ENCODE measurements around the gene COX4I1. TPM values are rescaled to one million over a fixed set of nuclear protein-coding genes. Genes with fewer than 3 reads are reported as not detected.

Gene COX4I1
- polyA plus RNA-seq, 3 donors = 985 to 1,312 (median 1,132) TPM

GRCh38 chr16:85752511-85753420 is 46.7 kb upstream of the COX4I1 start:
- H4K20me1 ChIP-seq (ENCODE audit: insufficient read depth, low read length) = no peaks in the 10 kb centered on the region
- H3K79me2 ChIP-seq (ENCODE audit: insufficient read depth, low read length) = peaks cover 6% of the 10 kb centered on the region
- H3K4me2 ChIP-seq (replicated peaks; ENCODE audit: extremely low read depth, low read length, poor library complexity, severe bottlenecking) = no peak overlapping the region
- no peaks in the 10 kb centered on the region for H3K36me3 ChIP-seq (replicated peaks in 1 of 2; ENCODE audit: control insufficient read depth in 1 of 2, insufficient read depth in 2 of 2, low read length in 2 of 2)
- H3K4me3 ChIP-seq (replicated peaks in 1 of 3; ENCODE audit: low read depth in 2 of 3, low read length in 3 of 3) = no peak overlapping the region
- H3K9ac ChIP-seq (ENCODE audit: insufficient read depth, low read length, poor library complexity, severe bottlenecking) = no peak overlapping the region
- peak overlapping the region in 2 of 7 donors; percentile 10 to 24 for H3K27ac Mint-ChIP-seq
- H3K27ac ChIP-seq (ENCODE audit: low read depth in 1 of 2, low read length in 2 of 2) = no peak overlapping the region
- no peak overlapping the region for H3K4me3 Mint-ChIP-seq
- no peak for DNase-seq
- peaks cover 19 to 41% of the 10 kb centered on the region in 2 donors for H3K4me1 ChIP-seq (ENCODE audit: control insufficient read depth in 1 of 2, insufficient read depth in 2 of 2, low read length in 2 of 2)
- H3K9me3 Mint-ChIP-seq = no peaks in the 10 kb centered on the region
- H3K4me1 Mint-ChIP-seq = peaks cover 32% of the 10 kb centered on the region
- no peaks in the 10 kb centered on the region for H3K9me3 ChIP-seq (replicated peaks in 1 of 2; ENCODE audit: control insufficient read depth in 1 of 2, insufficient read depth in 1 of 2, low read length in 2 of 2)
- H3K27me3 ChIP-seq (ENCODE audit: control insufficient read depth in 2 of 2, insufficient read depth in 2 of 2, low read length in 2 of 2) = peaks cover 0 to 9% of the 10 kb centered on the region in 2 donors
- peaks cover 0 to 5% of the 10 kb centered on the region in 2 donors for H3K36me3 Mint-ChIP-seq
- TF ChIP-seq CTCF (IDR thresholded peaks at IDR 0.05) = no peak
- H3K27me3 Mint-ChIP-seq (ENCODE audit: low read depth in 3 of 3) = peaks cover 15 to 35% (median 19%) of the 10 kb centered on the region in 3 donors
- H2AFZ ChIP-seq (ENCODE audit: insufficient read depth, low read depth, low read length, poor library complexity, severe bottlenecking) = no peak overlapping the region
- intact Hi-C loops (cut with micrococcal nuclease) = no loop called here
- WGBS (ENCODE audit: insufficient coverage) = 92% methylated on average over 20 of the region's 21 CpGs

- Histone ChIP-seq H3K9me3 (replicated peaks in 1 of 2; ENCODE audit: control insufficient read depth in 1 of 2, insufficient read depth in 1 of 2, low read length in 2 of 2) (no peaks in the 10 kb centered on the region), H3K27me3 (ENCODE audit: control insufficient read depth in 2 of 2, insufficient read depth in 2 of 2, low read length in 2 of 2) (peaks cover 0 to 9% of the 10 kb centered on the region in 2 donors), H3K36me3 (replicated peaks in 1 of 2; ENCODE audit: control insufficient read depth in 1 of 2, insufficient read depth in 2 of 2, low read length in 2 of 2) (no peaks in the 10 kb centered on the region), H3K4me2 (replicated peaks; ENCODE audit: extremely low read depth, low read length, poor library complexity, severe bottlenecking) (no peak overlapping the region), H3K4me3 (replicated peaks in 1 of 3; ENCODE audit: low read depth in 2 of 3, low read length in 3 of 3) (no peak overlapping the region), H3K79me2 (ENCODE audit: insufficient read depth, low read length) (peaks cover 6% of the 10 kb centered on the region), H3K9ac (ENCODE audit: insufficient read depth, low read length, poor library complexity, severe bottlenecking) (no peak overlapping the region), H3K4me1 (ENCODE audit: control insufficient read depth in 1 of 2, insufficient read depth in 2 of 2, low read length in 2 of 2) (peaks cover 26 to 49% of the 10 kb centered on the region in 2 donors), H4K20me1 (ENCODE audit: insufficient read depth, low read length) (no peaks in the 10 kb centered on the region), H2AFZ (ENCODE audit: insufficient read depth, low read depth, low read length, poor library complexity, severe bottlenecking) (no peak overlapping the region), H3K27ac (ENCODE audit: low read depth in 1 of 2, low read length in 2 of 2) (no peak overlapping the region)
- WGBS (ENCODE audit: insufficient coverage) = 100% methylated on average over 2 of the region's 6 CpGs
- Mint-ChIP-seq H3K36me3 (peaks cover 0 to 2% of the 10 kb centered on the region in 2 donors), H3K4me1 (peaks cover 38% of the 10 kb centered on the region), H3K27ac (no peak overlapping the region), H3K4me3 (peak overlapping the region in 1 of 2 donors; percentile 21), H3K27me3 (ENCODE audit: low read depth in 3 of 3) (peaks cover 15 to 35% (median 19%) of the 10 kb centered on the region in 3 donors), H3K9me3 (peaks cover 0 to 2% (median 0%) of the 10 kb centered on the region in 7 donors)
- intact Hi-C loops (cut with micrococcal nuclease) = no loop called here
- TF ChIP-seq CTCF (IDR thresholded peaks at IDR 0.05) = no peak
- DNase-seq = no peak
These were observed 45.9 kb upstream of the COX4I1 start for GRCh38 chr16:85753559-85753958.

All from CD14-positive monocyte (primary cell).